ENCODE measurements around the gene SCN9A.

DNA sequence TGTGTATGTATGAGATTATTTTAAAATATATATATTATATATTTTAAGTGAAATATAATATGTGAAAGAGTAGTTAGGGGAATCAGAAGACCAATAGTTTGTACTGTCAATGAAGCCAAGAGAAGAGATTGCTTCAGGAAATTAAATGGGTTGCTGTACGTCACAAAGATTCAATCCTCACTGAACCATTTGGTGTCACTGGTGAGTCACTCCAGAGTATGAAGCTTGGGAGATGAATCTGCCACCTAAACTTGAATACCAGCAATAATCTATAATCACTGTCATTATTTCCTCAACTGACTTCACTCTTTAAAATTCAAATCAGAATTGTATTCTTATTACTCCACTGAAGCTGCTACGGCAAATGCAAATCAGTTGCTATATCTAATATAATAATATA is 41.9 kb upstream of the SCN9A start:
- TF ChIP-seq, protein P1, sequence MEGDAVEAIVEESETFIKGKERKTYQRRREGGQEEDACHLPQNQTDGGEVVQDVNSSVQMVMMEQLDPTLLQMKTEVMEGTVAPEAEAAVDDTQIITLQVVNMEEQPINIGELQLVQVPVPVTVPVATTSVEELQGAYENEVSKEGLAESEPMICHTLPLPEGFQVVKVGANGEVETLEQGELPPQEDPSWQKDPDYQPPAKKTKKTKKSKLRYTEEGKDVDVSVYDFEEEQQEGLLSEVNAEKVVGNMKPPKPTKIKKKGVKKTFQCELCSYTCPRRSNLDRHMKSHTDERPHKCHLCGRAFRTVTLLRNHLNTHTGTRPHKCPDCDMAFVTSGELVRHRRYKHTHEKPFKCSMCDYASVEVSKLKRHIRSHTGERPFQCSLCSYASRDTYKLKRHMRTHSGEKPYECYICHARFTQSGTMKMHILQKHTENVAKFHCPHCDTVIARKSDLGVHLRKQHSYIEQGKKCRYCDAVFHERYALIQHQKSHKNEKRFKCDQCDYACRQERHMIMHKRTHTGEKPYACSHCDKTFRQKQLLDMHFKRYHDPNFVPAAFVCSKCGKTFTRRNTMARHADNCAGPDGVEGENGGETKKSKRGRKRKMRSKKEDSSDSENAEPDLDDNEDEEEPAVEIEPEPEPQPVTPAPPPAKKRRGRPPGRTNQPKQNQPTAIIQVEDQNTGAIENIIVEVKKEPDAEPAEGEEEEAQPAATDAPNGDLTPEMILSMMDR (IDR thresholded peaks at IDR 0.05; ENCODE audit: poor library complexity, severe bottlenecking): peak; percentile 51
- TF ChIP-seq EZH2 (IDR thresholded peaks at IDR 0.05; ENCODE audit: borderline replicate concordance, insufficient read depth, low read length, poor library complexity, severe bottlenecking) (no peak), TAF1 (IDR thresholded peaks at IDR 0.05; ENCODE audit: low read depth) (no peak), MXI1 (conservative IDR thresholded peaks at IDR 0.05; ENCODE audit: poor library complexity, severe bottlenecking) (no peak), EP300 (conservative IDR thresholded peaks at IDR 0.05; ENCODE audit: poor library complexity, severe bottlenecking) (no peak), POLR2AphosphoS5 (IDR thresholded peaks at IDR 0.05) (no peak), RAD21 (conservative IDR thresholded peaks at IDR 0.05) (peak; percentile 37)
